ENCODE results near the gene RHBDL3. TPM values are rescaled to one million over a fixed set of nuclear protein-coding genes. Genes with fewer than 3 reads are reported as not detected.
A peak's percentile ranks its signal among the peaks of the same experiment; 100 is the strongest.

The RHBDL3 gene
- total RNA-seq, 2 experiments from 2014 or later: 0.15 TPM; not detected in 1

DNA sequence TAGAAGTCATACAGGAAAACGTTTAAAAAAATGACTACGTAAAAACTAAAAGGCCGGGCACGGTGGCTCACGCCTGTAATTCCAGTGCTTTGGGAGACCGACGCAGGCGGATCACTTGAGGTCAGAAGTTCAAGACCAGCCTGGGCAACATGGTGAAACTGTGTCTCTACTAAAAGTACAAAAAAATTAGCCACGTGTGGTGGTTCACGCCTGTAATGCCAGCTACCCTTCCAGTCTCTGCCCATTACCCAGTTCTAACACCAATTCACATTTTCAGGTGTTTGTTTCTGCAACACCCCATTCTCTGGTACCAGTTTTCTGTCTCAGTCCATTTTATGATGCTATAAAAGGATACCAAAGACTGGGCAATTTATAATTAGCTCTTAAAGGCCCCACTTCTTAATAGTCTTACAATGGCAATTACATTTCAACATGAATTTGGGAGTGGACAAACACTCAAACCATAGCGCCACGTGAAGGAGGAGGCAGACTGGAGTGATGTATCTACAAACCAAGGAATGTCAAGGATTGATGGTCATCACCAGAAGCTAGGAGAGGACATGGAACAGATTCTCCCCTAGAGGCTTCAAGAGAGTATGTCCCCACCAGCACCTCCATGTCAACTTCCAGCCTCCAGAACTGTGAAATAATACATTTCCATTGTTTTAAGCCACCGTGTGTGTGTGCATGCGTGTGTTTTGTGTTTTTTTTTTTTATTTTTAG is 77.1 kb downstream of the RHBDL3 start:
- ChIA-PET CTCF (ENCODE audit: unreplicated experiment) (no interaction called here), POLR2A (interaction anchor here (1.0 kb wide), 1 partner anchor 11 kb away, joined by 3 read pairs; no protein-coding TSS in a partner anchor)
- Histone ChIP-seq H3K9me3 (ENCODE audit: low read length) (no peaks in the 10 kb centered on the region), H3K4me3 (ENCODE audit: low read depth, low read length, poor library complexity, severe bottlenecking) (peak overlapping the region; percentile 87), H3K9me2 (ENCODE audit: insufficient read depth, low read length) (no peaks in the 10 kb centered on the region), H3K4me1 (ENCODE audit: insufficient read depth, low read length, poor library complexity, severe bottlenecking) (peaks cover 15% of the 10 kb centered on the region), H3K4me2 (ENCODE audit: low read length) (peak overlapping the region; percentile 94), H3K27ac (ENCODE audit: low read depth, low read length, poor library complexity, severe bottlenecking) (no peak overlapping the region), H3K79me2 (ENCODE audit: insufficient read depth, low read depth, low read length) (peaks cover 16% of the 10 kb centered on the region; the same call in 1 of the 2 replicates), H4K20me1 (ENCODE audit: insufficient read depth, low read length) (no peaks in the 10 kb centered on the region), H2AFZ (ENCODE audit: low read length) (peak overlapping the region; percentile 96), H3K36me3 (ENCODE audit: insufficient read depth, low read length) (peaks cover 18% of the 10 kb centered on the region)
- TF ChIP-seq, protein P1, sequence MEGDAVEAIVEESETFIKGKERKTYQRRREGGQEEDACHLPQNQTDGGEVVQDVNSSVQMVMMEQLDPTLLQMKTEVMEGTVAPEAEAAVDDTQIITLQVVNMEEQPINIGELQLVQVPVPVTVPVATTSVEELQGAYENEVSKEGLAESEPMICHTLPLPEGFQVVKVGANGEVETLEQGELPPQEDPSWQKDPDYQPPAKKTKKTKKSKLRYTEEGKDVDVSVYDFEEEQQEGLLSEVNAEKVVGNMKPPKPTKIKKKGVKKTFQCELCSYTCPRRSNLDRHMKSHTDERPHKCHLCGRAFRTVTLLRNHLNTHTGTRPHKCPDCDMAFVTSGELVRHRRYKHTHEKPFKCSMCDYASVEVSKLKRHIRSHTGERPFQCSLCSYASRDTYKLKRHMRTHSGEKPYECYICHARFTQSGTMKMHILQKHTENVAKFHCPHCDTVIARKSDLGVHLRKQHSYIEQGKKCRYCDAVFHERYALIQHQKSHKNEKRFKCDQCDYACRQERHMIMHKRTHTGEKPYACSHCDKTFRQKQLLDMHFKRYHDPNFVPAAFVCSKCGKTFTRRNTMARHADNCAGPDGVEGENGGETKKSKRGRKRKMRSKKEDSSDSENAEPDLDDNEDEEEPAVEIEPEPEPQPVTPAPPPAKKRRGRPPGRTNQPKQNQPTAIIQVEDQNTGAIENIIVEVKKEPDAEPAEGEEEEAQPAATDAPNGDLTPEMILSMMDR (conservative IDR thresholded peaks at IDR 0.05; ENCODE audit: low read length): no peak
- TF ChIP-seq EZH2phosphoT487 (IDR thresholded peaks at IDR 0.05; ENCODE audit: borderline replicate concordance, low read depth, low read length): no peak
- TSS peak; percentile 67 for BruUV-seq (replicated peaks)
- DNase-seq (ENCODE audit: low spot score): no peak
- intact Hi-C loops (cut with micrococcal nuclease; ENCODE audit: unreplicated experiment): no loop called here

DNA sequence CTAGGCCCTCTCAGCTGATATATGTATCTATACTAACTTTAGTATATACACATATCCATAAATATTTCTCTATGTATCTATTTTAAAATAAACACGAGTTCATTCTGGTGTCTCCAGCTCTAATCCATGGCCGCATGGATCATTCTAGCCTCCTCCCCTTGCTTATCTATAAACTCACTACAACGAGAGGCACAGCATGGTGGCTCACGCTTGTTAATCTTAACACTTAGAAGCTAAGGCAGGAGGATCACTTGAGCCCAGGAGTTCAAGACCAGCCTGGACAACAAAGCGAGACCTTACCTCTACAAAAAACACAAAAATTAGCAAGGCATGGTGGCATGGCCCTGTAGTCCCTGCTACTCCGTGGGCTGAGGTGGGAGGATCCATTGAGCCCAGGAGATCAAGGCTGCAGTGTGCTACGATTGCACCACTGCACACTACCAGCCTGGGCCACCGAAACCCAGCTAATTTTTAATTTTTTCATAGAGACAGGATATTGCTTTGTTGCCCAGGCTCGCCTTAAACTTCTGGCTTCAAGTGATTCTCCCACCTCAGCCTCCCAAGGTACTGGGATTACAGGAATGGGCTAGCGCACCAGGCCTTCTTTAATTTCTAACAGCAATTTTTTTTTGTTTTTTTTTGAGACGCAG is 80.4 kb downstream of the RHBDL3 start:
- no peaks in the 10 kb centered on the region for H3K9me3 ChIP-seq (ENCODE audit: low read length)
- ChIA-PET CTCF (ENCODE audit: unreplicated experiment) (no interaction called here), POLR2A (interaction anchor here (1.0 kb wide), 1 partner anchor 17 kb away, joined by 3 read pairs; no protein-coding TSS in a partner anchor)
- intact Hi-C loops (cut with micrococcal nuclease; ENCODE audit: unreplicated experiment): no loop called here
- H3K4me2 ChIP-seq (ENCODE audit: low read length): no peak overlapping the region
- peaks cover 26% of the 10 kb centered on the region for H3K79me2 ChIP-seq (ENCODE audit: insufficient read depth, low read depth, low read length)
- TF ChIP-seq, protein P1 (conservative IDR thresholded peaks at IDR 0.05; ENCODE audit: low read length): no peak
- TF ChIP-seq EZH2phosphoT487 (IDR thresholded peaks at IDR 0.05; ENCODE audit: borderline replicate concordance, low read depth, low read length): no peak
- peaks cover 6% of the 10 kb centered on the region for H4K20me1 ChIP-seq (ENCODE audit: insufficient read depth, low read length)
- H3K36me3 ChIP-seq (ENCODE audit: insufficient read depth, low read length): peaks cover 9% of the 10 kb centered on the region; the same call in 1 of the 2 replicates
- no peaks in the 10 kb centered on the region for H3K9me2 ChIP-seq (ENCODE audit: insufficient read depth, low read length)
- H2AFZ ChIP-seq (ENCODE audit: low read length): no peak overlapping the region
- no TSS peak for BruUV-seq (replicated peaks)
- peaks cover 18% of the 10 kb centered on the region for H3K4me1 ChIP-seq (ENCODE audit: insufficient read depth, low read length, poor library complexity, severe bottlenecking)
- no peak for DNase-seq (ENCODE audit: low spot score)
- no peak overlapping the region for H3K27ac ChIP-seq (ENCODE audit: low read depth, low read length, poor library complexity, severe bottlenecking)
- no peak overlapping the region for H3K4me3 ChIP-seq (ENCODE audit: low read depth, low read length, poor library complexity, severe bottlenecking)

DNA sequence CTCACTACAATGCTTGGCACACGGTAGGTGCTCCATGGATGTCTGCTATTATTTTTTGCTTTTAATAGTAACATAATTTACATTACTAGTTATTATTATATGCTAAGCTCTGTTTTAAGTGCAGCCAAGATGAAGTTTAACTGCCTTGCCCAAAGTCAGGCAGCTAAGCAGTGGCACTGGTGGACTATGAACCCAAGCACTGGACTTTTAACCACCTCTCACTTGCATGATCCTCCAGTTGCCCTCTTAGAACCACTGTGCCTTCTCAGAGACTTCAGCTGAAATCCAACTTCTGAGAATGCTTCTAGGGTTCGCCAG is 82.8 kb downstream of the RHBDL3 start:
- BruUV-seq (replicated peaks): no TSS peak
- POLR2A ChIA-PET: interaction anchor here (0.7 to 1.0 kb wide), 4 partner anchors 9 to 524 kb away, joined by 3 to 4 read pairs (median 3); no protein-coding TSS in a partner anchor

More for the DNA sequence above, 82.8 kb downstream of the RHBDL3 start:
- TF ChIP-seq, protein P1 (conservative IDR thresholded peaks at IDR 0.05; ENCODE audit: low read length): no peak
- no peak for TF ChIP-seq EZH2phosphoT487 (IDR thresholded peaks at IDR 0.05; ENCODE audit: borderline replicate concordance, low read depth, low read length)
- Histone ChIP-seq H3K9me3 (ENCODE audit: low read length) (no peaks in the 10 kb centered on the region), H3K36me3 (ENCODE audit: insufficient read depth, low read length) (peaks cover 32% of the 10 kb centered on the region), H3K4me1 (ENCODE audit: insufficient read depth, low read length, poor library complexity, severe bottlenecking) (peaks cover 29% of the 10 kb centered on the region), H3K27ac (ENCODE audit: low read depth, low read length, poor library complexity, severe bottlenecking) (no peak overlapping the region), H3K4me3 (ENCODE audit: low read depth, low read length, poor library complexity, severe bottlenecking) (no peak overlapping the region), H3K4me2 (ENCODE audit: low read length) (peak overlapping the region; percentile 86), H3K9me2 (ENCODE audit: insufficient read depth, low read length) (no peaks in the 10 kb centered on the region), H2AFZ (ENCODE audit: low read length) (no peak overlapping the region), H3K79me2 (ENCODE audit: insufficient read depth, low read depth, low read length) (peaks cover 44% of the 10 kb centered on the region), H4K20me1 (ENCODE audit: insufficient read depth, low read length) (peaks cover 26% of the 10 kb centered on the region)
- intact Hi-C loops (cut with micrococcal nuclease; ENCODE audit: unreplicated experiment): no loop called here
- DNase-seq (ENCODE audit: low spot score): no peak
- CTCF ChIA-PET (ENCODE audit: unreplicated experiment): no interaction called here

Measured in OCI-LY7 (cell line).